GM12872 (cell line): ENCODE data around the gene OR10H2.

ENCODE experiments used
- TF ChIP-seq, protein P1 (sequence below): IDR thresholded peaks from 3 replicates; pipeline ENCODE4 v1.5.1; 2011; ENCODE audit warnings: low read depth, mild to moderate bottlenecking, low read length, moderate library complexity; ENCODE audit not compliant: insufficient read depth

OR10H2 gene

DNA sequence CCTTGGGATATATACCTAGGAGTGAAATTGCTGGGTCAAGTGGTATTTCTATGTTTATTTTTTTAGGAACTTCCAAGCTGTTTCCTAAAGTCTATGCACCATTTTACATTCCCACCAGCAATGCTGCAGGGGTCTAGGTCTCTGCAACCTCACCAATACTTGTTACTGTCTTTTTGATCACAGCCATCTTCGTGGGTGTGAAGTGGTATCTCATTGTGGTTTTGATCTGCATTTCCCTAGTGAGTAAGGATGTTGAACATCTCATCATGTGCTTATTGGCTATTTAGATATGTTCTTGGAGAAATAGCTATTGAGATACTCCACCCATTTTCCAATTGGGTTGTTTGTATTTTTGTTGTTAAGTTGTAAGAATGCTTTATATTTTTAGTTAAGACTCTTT lies 2.7 kb downstream of the OR10H2 start:
- TF ChIP-seq, protein P1, sequence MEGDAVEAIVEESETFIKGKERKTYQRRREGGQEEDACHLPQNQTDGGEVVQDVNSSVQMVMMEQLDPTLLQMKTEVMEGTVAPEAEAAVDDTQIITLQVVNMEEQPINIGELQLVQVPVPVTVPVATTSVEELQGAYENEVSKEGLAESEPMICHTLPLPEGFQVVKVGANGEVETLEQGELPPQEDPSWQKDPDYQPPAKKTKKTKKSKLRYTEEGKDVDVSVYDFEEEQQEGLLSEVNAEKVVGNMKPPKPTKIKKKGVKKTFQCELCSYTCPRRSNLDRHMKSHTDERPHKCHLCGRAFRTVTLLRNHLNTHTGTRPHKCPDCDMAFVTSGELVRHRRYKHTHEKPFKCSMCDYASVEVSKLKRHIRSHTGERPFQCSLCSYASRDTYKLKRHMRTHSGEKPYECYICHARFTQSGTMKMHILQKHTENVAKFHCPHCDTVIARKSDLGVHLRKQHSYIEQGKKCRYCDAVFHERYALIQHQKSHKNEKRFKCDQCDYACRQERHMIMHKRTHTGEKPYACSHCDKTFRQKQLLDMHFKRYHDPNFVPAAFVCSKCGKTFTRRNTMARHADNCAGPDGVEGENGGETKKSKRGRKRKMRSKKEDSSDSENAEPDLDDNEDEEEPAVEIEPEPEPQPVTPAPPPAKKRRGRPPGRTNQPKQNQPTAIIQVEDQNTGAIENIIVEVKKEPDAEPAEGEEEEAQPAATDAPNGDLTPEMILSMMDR, result no peak

DNA sequence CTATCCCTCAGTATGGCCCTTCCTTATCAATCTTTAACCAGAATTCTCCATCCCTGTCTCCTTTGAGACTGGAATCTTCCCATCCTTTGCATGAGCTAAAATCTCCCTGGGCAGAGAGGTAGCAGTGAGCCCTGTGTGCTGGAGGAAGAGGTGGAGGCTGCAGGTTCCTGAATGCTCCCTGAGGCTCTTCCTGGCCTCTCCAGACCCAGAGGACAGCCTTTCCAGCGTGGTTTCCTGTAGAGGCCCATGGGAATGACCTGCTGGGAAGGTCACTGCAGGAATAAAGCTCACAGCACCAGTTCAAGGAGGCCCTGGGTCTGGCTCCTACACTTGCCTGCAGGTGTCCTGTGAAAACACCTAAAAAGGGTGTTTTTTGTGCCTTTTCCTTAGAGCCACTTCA lies 4.6 kb downstream of the OR10H2 start:
- TF ChIP-seq, protein P1, result no peak

DNA sequence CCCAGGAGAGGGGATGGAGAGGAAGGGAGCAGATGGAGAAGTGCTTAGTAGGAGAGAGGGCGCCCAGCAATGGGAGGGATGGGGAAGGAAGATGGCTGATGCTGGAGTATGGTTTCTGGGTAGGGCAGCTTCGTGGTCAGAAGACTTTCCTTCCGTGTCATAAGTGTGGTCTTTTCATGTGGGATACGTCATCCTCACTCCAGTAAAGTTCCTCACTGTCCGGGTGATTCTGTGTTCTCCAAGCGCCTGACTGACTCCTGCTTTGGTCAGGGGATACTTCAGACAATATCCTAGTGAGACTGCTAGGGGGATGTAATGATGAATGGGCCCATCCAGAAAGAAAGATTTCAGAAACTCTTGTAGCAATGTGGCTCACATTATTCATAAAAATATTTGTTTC lies 6.1 kb downstream of the OR10H2 start:
- TF ChIP-seq, protein P1, result no peak

GRCh38 chr19:15737722-15738121 lies 9.9 kb downstream of the OR10H2 start, which contains the start of gene OR10H3:
OR10H3 (plus strand) TSS chr19:15737985; CDS start chr19:15741393, 3,408 bp downstream.
- TF ChIP-seq, protein P1, result no peak

GRCh38 chr19:15740785-15741184 lies 13.0 kb downstream of the OR10H2 start:
- TF ChIP-seq, protein P1, result no peak

DNA sequence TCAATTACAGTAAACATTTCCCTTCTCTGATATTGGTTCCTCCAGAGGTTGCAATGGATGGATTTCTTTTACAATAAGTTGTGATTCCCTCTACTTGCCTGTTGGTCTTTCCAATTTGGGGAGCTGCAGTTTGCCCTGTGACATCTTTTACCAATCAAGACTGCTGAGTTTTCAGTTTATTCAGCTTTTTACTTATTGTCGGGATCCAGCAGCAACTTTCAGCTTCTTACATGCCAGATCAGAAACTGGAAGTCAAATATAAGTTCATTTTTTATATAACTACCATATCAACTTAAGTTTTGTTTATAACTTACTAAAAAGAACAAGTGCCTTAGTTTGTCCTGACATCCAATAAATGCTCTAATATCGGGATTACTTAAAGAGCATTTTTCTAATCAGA lies 20.4 kb downstream of the OR10H2 start:
- TF ChIP-seq, protein P1, result no peak

- TF ChIP-seq, protein P1, result no peak
Measured at GRCh38 chr19:15758379-15758778, 30.6 kb downstream of the OR10H2 start.
